NT2/D1 (cell line): ENCODE data around the gene TBCB.
"Not testable (repeated sequence)": the region's sequence is repeated elsewhere in the genome, so short reads cannot be mapped to it uniquely, and the experiment has no call there.

Source experiments
- DNase-seq: peaks from one replicate; pipeline ENCODE4 v3.0.0-alpha.2; 2011; ENCODE audit warnings: low read depth, low spot score
- H3K27me3 ChIP-seq: 2 replicates; pipeline ENCODE4 v1.6.0; 2011; ENCODE audit warnings: mild to moderate bottlenecking; ENCODE audit not compliant: insufficient read length, insufficient read depth
- H3K36me3 ChIP-seq: 2 replicates; pipeline ENCODE4 v1.6.1; 2011; ENCODE audit warnings: mild to moderate bottlenecking, low read length, mixed read lengths; ENCODE audit not compliant: insufficient read depth, insufficient read length
- H3K4me1 ChIP-seq: 2 replicates; pipeline ENCODE4 v1.5.1; 2011; ENCODE audit not compliant: insufficient read depth, insufficient read length
- H3K4me3 ChIP-seq: 2 replicates; pipeline ENCODE4 v1.5.1; 2011; ENCODE audit warnings: low read depth; ENCODE audit not compliant: insufficient read length
- H3K9ac ChIP-seq: 2 replicates; pipeline ENCODE4 v1.6.0; 2011; ENCODE audit warnings: low read depth; ENCODE audit not compliant: insufficient read length
- H3K9me3 ChIP-seq: 2 replicates; pipeline ENCODE4 v1.5.1; 2011; ENCODE audit warnings: mild to moderate bottlenecking, low read length; ENCODE audit not compliant: insufficient read depth
- SUZ12 ChIP-seq: IDR thresholded peaks from 2 replicates; pipeline ENCODE4 v1.6.1; 2011; ENCODE audit not compliant: insufficient read length, insufficient read depth; ENCODE audit errors: extremely low read depth
- YY1 ChIP-seq: IDR thresholded peaks from 2 replicates; pipeline ENCODE4 v1.6.1; 2011; ENCODE audit not compliant: insufficient read length, insufficient read depth
- ZNF274 ChIP-seq: IDR thresholded peaks from 2 replicates; pipeline ENCODE4 v1.6.1; 2011; ENCODE audit warnings: mild to moderate bottlenecking, low read depth, low read length

The TBCB gene

DNA sequence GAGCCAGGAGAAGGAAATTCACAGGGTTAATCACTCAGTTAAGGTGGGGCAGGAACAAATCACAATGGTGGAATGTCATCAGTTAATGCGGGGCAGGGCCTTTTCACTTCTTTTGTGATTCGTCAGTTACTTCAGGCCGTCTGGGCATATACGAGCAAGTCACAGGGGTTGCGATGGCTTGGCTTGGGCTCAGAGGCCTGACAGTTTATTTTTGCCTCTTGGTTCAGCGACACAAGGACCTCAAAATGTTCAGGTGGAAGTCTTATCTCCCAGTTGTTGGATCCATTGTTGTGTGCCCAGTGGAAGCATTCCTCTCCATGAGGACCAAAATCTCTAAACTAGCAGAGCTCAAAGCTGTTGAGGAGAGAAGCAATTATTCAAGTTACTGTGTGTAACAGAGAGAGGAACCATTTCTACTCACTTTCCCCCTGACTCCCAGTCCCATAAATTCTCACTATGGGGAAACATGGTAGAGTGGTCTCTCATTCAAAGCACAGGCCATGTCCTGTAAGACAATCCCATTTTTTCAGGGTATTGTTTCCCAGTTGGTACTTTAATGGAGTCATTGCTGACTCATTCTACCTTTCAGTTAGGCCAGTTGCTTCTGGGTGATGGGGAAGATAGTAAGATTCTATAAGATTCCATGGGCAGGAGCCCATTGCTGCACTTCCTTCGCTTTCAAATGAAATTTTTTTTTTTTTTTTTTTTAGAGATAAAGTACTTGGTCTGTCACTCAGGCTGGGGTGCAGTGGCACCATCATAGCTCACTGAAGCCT, 45.7 kb downstream of the TBCB start:
- H3K36me3 ChIP-seq = peaks cover 11% of the 10 kb centered on the region

DNA sequence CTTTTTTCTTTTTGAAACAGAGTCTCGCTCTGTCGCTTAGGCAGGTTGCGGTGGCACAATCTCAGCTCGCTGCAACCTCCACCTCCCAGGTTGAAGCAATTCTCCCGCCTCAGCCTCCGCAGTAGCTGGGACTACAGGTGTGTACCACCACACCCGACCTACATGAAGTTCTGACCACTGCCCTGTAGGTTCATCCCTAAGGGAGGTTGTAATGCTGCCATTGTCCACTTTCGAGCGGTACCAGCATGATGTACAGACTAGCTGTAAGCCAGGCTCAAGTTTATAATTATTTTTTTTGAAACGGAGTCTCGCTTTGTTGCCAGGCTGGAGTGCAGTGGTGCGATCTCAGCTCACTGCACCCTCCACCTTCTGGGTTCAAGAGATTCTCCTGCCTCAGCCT, 48.5 kb downstream of the TBCB start:
- H3K9me3 ChIP-seq = no peaks in the 10 kb centered on the region
- TF ChIP-seq SUZ12 = no peak
- TF ChIP-seq ZNF274 = no peak
- TF ChIP-seq YY1 = no peak
- H3K27me3 ChIP-seq = no peaks in the 10 kb centered on the region
- no peaks in the 10 kb centered on the region for H3K4me1 ChIP-seq
- peaks cover 12% of the 10 kb centered on the region for H3K36me3 ChIP-seq
- DNase-seq = no peak
- H3K9ac ChIP-seq = no peak overlapping the region
- H3K4me3 ChIP-seq = no peak overlapping the region

More for the DNA sequence above, 45.7 kb downstream of the TBCB start:
- H3K27me3 ChIP-seq = no peaks in the 10 kb centered on the region
- no peaks in the 10 kb centered on the region for H3K4me1 ChIP-seq
- no peak for DNase-seq
- H3K9ac ChIP-seq = no peak overlapping the region
- no peaks in the 10 kb centered on the region for H3K9me3 ChIP-seq
- H3K4me3 ChIP-seq = no peak overlapping the region
- no peak for TF ChIP-seq YY1

DNA sequence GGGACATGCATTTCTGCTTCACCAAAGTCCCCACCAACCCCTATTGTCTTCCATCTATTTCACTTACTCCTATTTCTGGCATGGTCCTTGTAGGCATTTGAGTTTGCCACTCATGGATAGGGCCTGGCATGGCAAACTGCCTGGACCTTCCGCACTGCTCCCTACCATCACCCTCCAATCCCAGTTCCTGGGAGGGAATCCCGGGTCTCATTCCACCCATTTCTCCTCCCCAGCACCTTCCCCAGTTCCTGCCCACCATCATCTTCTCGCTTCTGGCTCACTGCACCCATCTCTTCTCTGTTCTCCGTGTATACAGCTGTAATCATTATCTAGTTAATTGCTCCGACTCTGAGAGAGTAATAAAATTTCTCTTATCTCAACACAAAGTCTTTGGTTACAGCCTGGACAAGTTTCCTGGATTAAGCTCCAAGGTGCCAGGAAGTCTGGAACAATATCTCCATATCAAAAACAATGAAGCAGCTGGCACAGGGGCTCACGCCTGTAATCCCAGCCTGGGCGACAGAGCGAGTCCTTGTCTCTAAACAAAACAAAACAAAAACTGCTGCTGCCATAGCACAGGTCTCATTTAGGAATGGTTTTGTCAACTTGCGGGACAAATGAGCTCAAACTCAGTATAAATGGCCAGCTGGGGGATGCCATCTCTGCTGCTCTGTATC, 54.0 kb downstream of the TBCB start:
- TF ChIP-seq SUZ12 (no peak), ZNF274 (no peak), YY1 (no peak)
- no peaks in the 10 kb centered on the region for H3K27me3 ChIP-seq
- peaks cover 2% of the 10 kb centered on the region for H3K4me1 ChIP-seq
- DNase-seq = no peak
- no peak overlapping the region for H3K9ac ChIP-seq
- no peak overlapping the region for H3K4me3 ChIP-seq
- H3K36me3 ChIP-seq = peaks cover 4% of the 10 kb centered on the region
- H3K9me3 ChIP-seq = no peaks in the 10 kb centered on the region

DNA sequence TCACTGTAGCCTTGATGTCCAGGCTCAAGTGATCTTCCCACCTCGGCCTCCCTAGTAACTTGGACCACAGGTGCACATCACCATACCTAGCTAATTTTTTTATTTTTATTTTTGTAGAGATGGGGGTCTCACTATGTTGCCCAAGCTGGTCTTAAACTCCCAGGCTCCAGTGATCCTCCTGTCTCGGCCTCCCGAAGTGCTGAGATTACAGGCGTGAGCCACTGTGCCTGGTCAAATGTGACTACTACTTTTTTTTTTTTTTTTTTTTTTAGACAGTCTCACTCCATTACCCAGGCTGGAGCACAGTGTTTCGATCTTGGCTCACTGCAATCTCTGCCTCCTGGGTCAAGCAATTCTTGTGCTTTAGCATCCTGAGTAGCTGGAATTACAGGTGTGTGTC, 57.6 kb downstream of the TBCB start:
- no peaks in the 10 kb centered on the region for H3K27me3 ChIP-seq
- no peaks in the 10 kb centered on the region for H3K36me3 ChIP-seq
- no peak overlapping the region for H3K4me3 ChIP-seq
- no peak overlapping the region for H3K9ac ChIP-seq
- H3K4me1 ChIP-seq = peaks cover 2% of the 10 kb centered on the region
- TF ChIP-seq SUZ12 = no peak
- TF ChIP-seq ZNF274 = no peak
- no peak for TF ChIP-seq YY1
- no peak for DNase-seq
- H3K9me3 ChIP-seq = no peaks in the 10 kb centered on the region

DNA sequence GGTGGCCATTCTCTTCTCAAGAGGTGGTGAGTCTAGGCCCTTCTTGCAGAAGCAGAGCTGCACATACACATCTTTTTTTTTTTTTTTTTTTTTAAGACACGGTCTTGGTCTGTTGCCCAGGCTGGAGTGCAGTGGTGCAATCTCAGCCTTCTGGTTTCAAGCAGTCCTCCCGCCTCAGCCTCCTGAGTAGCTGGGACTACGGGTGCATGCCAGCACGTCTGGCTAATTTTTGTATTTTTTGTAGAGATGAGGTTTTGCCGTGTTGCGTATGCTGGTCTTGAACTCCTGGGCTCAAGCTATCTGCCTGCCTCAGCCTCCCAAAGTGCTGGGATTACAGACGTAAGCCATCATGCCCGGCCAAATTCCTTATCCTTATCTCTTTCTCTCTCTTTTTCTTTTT, 58.6 kb downstream of the TBCB start:
- not testable (repeated sequence) for H3K27me3 ChIP-seq, DNase-seq

More for the DNA sequence above, 58.6 kb downstream of the TBCB start:
- H3K4me1 ChIP-seq, H3K9me3 ChIP-seq, H3K36me3 ChIP-seq, H3K4me3 ChIP-seq, H3K9ac ChIP-seq: not testable (repeated sequence)
